ENCODE measurements around the gene HSD11B1. TPM values are rescaled to one million over a fixed set of nuclear protein-coding genes. Genes with fewer than 3 reads are reported as not detected.

Gene HSD11B1
- total RNA-seq, 1 experiment from 2014 or later, result 0.21 TPM

- H3K4me3 Mint-ChIP-seq (ENCODE audit: unreplicated experiment), result no peak overlapping the region
- ChIA-PET POLR2A (interaction anchor here (0.7 to 2.4 kb wide), 10 partner anchors 20 to 143 kb away, joined by 3 to 7 read pairs (median 4); partner anchors contain the start of gene LAMB3), CTCF (interaction anchor here (0.5 to 14.7 kb wide), 28 partner anchors 10 to 1500 kb away, joined by 3 to 227 read pairs (median 6); partner anchors contain the start of genes HSD11B1 and TRAF3IP3)
- DNase-seq (ENCODE audit: unreplicated experiment), result no peak
- no TSS peak for BruUV-seq (replicated peaks)
- no peaks in the 10 kb centered on the region for H3K27me3 Mint-ChIP-seq (ENCODE audit: insufficient read depth, unreplicated experiment)
- H3K27ac Mint-ChIP-seq (ENCODE audit: low read depth, unreplicated experiment), result no peak overlapping the region
- intact Hi-C loops (cut with micrococcal nuclease), result no loop called here
- TF ChIP-seq CTCF (IDR thresholded peaks at IDR 0.05; ENCODE audit: unreplicated experiment), result no peak
- peaks cover 12% of the 10 kb centered on the region for H3K4me1 Mint-ChIP-seq (ENCODE audit: insufficient read depth, unreplicated experiment)
- H3K36me3 Mint-ChIP-seq (ENCODE audit: insufficient read depth, unreplicated experiment), result peaks cover 2% of the 10 kb centered on the region
- H3K9me3 Mint-ChIP-seq (ENCODE audit: unreplicated experiment), result no peaks in the 10 kb centered on the region
These were observed 45.2 kb downstream of the HSD11B1 start for GRCh38 chr1:209749670-209750323.

GRCh38 chr1:209751627-209752231 is 47.1 kb downstream of the HSD11B1 start:
- DNase-seq (ENCODE audit: unreplicated experiment), result no peak
- Mint-ChIP-seq H3K4me3 (ENCODE audit: unreplicated experiment) (no peak overlapping the region), H3K27me3 (ENCODE audit: insufficient read depth, unreplicated experiment) (no peaks in the 10 kb centered on the region), H3K27ac (ENCODE audit: low read depth, unreplicated experiment) (no peak overlapping the region), H3K4me1 (ENCODE audit: insufficient read depth, unreplicated experiment) (peaks cover 12% of the 10 kb centered on the region), H3K36me3 (ENCODE audit: insufficient read depth, unreplicated experiment) (peaks cover 5% of the 10 kb centered on the region), H3K9me3 (ENCODE audit: unreplicated experiment) (no peaks in the 10 kb centered on the region)
- intact Hi-C loops (cut with micrococcal nuclease), result no loop called here
- BruUV-seq (replicated peaks), result no TSS peak
- ChIA-PET CTCF (interaction anchor here (0.5 to 14.7 kb wide), 7 partner anchors 8 to 489 kb away, joined by 3 to 207 read pairs (median 3); partner anchors contain the start of gene TRAF3IP3), POLR2A (interaction anchor here (0.9 to 2.4 kb wide), 3 partner anchors 22 to 1174 kb away, joined by 4 to 6 read pairs (median 4); partner anchors contain the start of gene C1orf74)
- TF ChIP-seq CTCF (IDR thresholded peaks at IDR 0.05; ENCODE audit: unreplicated experiment), result no peak

GRCh38 chr1:209752890-209753289 is 48.2 kb downstream of the HSD11B1 start:
- Mint-ChIP-seq H3K27ac (ENCODE audit: low read depth, unreplicated experiment) (no peak overlapping the region), H3K4me3 (ENCODE audit: unreplicated experiment) (no peak overlapping the region), H3K27me3 (ENCODE audit: insufficient read depth, unreplicated experiment) (no peaks in the 10 kb centered on the region), H3K9me3 (ENCODE audit: unreplicated experiment) (no peaks in the 10 kb centered on the region), H3K4me1 (ENCODE audit: insufficient read depth, unreplicated experiment) (peaks cover 6% of the 10 kb centered on the region), H3K36me3 (ENCODE audit: insufficient read depth, unreplicated experiment) (peaks cover 5% of the 10 kb centered on the region)
- intact Hi-C loops (cut with micrococcal nuclease), result no loop called here
- DNase-seq (ENCODE audit: unreplicated experiment), result no peak
- CTCF ChIA-PET, result interaction anchor here (0.5 to 14.7 kb wide), 10 partner anchors 7 to 290 kb away, joined by 3 to 207 read pairs (median 3); partner anchors contain the start of gene TRAF3IP3
- no TSS peak for BruUV-seq (replicated peaks)
- POLR2A ChIA-PET, result interaction anchor here (0.8 to 1.1 kb wide), 3 partner anchors 22 to 45 kb away, joined by 3 read pairs; no protein-coding TSS in a partner anchor
- no peak for TF ChIP-seq CTCF (IDR thresholded peaks at IDR 0.05; ENCODE audit: unreplicated experiment)

- intact Hi-C loops (cut with micrococcal nuclease), result no loop called here
- Mint-ChIP-seq H3K4me1 (ENCODE audit: insufficient read depth, unreplicated experiment) (no peaks in the 10 kb centered on the region), H3K36me3 (ENCODE audit: insufficient read depth, unreplicated experiment) (peaks cover 5% of the 10 kb centered on the region), H3K27ac (ENCODE audit: low read depth, unreplicated experiment) (no peak overlapping the region), H3K9me3 (ENCODE audit: unreplicated experiment) (no peaks in the 10 kb centered on the region), H3K4me3 (ENCODE audit: unreplicated experiment) (no peak overlapping the region), H3K27me3 (ENCODE audit: insufficient read depth, unreplicated experiment) (no peaks in the 10 kb centered on the region)
- no peak for DNase-seq (ENCODE audit: unreplicated experiment)
- TF ChIP-seq CTCF (IDR thresholded peaks at IDR 0.05; ENCODE audit: unreplicated experiment), result no peak
- BruUV-seq (replicated peaks), result no TSS peak
- ChIA-PET CTCF (interaction anchor here (0.7 to 14.7 kb wide), 7 partner anchors 5 to 185 kb away, joined by 3 to 207 read pairs (median 4); no protein-coding TSS in a partner anchor), POLR2A (interaction anchor here (0.6 kb wide), 2 partner anchors 153 to 447 kb away, joined by 3 read pairs; no protein-coding TSS in a partner anchor)
These were observed 50.6 kb downstream of the HSD11B1 start for GRCh38 chr1:209755256-209755655.
